Measurements from ENCODE around the gene PID1. TPM values are rescaled to one million over a fixed set of nuclear protein-coding genes. Genes with fewer than 3 reads are reported as not detected.
"Not testable (repeated sequence)": the region's sequence is repeated elsewhere in the genome, so short reads cannot be mapped to it uniquely, and the experiment has no call there.

PID1 gene
- total RNA-seq, 1 donor from 2014 or later, result not detected

GRCh38 chr2:229193281-229193680 lies 77.8 kb downstream of the PID1 start:
- H3K27me3 Mint-ChIP-seq, result no peaks in the 10 kb centered on the region
- intact Hi-C loops (cut with micrococcal nuclease), result no loop called here
- TF ChIP-seq, protein P1, sequence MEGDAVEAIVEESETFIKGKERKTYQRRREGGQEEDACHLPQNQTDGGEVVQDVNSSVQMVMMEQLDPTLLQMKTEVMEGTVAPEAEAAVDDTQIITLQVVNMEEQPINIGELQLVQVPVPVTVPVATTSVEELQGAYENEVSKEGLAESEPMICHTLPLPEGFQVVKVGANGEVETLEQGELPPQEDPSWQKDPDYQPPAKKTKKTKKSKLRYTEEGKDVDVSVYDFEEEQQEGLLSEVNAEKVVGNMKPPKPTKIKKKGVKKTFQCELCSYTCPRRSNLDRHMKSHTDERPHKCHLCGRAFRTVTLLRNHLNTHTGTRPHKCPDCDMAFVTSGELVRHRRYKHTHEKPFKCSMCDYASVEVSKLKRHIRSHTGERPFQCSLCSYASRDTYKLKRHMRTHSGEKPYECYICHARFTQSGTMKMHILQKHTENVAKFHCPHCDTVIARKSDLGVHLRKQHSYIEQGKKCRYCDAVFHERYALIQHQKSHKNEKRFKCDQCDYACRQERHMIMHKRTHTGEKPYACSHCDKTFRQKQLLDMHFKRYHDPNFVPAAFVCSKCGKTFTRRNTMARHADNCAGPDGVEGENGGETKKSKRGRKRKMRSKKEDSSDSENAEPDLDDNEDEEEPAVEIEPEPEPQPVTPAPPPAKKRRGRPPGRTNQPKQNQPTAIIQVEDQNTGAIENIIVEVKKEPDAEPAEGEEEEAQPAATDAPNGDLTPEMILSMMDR (IDR thresholded peaks at IDR 0.05), result no peak
- H3K4me3 Mint-ChIP-seq, result no peak overlapping the region
- ATAC-seq (ENCODE audit: low read depth), result no peak
- H3K27ac Mint-ChIP-seq, result no peak overlapping the region
- no peaks in the 10 kb centered on the region for H3K36me3 Mint-ChIP-seq (ENCODE audit: low read depth)
- no peak for DNase-seq
- ChIA-PET CTCF (no interaction called here), POLR2A (no interaction called here)
- H3K9me3 Mint-ChIP-seq, result no peaks in the 10 kb centered on the region
- H3K4me1 Mint-ChIP-seq, result no peaks in the 10 kb centered on the region

- no peaks in the 10 kb centered on the region for H3K27me3 Mint-ChIP-seq
- no peak overlapping the region for H3K27ac Mint-ChIP-seq
- no peak overlapping the region for H3K4me3 Mint-ChIP-seq
- ATAC-seq (ENCODE audit: low read depth), result no peak
- ChIA-PET POLR2A (no interaction called here), CTCF (no interaction called here)
- H3K36me3 Mint-ChIP-seq (ENCODE audit: low read depth), result no peaks in the 10 kb centered on the region
- intact Hi-C loops (cut with micrococcal nuclease), result no loop called here
- no peaks in the 10 kb centered on the region for H3K4me1 Mint-ChIP-seq
- no peak for DNase-seq
- H3K9me3 Mint-ChIP-seq, result peaks cover 16% of the 10 kb centered on the region
- TF ChIP-seq, protein P1 (IDR thresholded peaks at IDR 0.05), result no peak
These were observed 79.7 kb downstream of the PID1 start for GRCh38 chr2:229191413-229191812.

DNA sequence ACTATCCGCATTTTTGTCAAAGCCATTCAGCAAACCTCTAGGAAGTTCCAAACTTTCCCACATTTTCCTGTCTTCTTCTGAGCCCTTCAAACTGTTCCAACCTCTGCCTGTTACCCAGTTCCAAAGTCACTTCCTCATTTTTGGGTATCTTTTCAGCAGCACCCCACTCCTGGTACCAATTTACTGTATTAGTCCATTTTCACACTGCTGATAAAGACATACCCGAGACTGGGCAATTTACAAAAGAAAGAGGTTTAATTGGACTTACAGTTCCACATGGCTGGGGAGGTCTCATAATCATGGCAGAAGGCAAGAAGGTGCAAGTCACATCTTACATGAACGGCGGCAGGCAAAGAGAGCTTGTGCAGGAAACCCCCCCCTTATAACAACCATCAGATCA lies 84.0 kb downstream of the PID1 start:
- H3K36me3 Mint-ChIP-seq (ENCODE audit: low read depth); POLR2A ChIA-PET; H3K4me1 Mint-ChIP-seq; H3K27me3 Mint-ChIP-seq; CTCF ChIA-PET; ATAC-seq (ENCODE audit: low read depth); H3K4me3 Mint-ChIP-seq; intact Hi-C loops (cut with micrococcal nuclease); DNase-seq; H3K27ac Mint-ChIP-seq: not testable (repeated sequence)
- peaks cover 16% of the 10 kb centered on the region for H3K9me3 Mint-ChIP-seq

DNA sequence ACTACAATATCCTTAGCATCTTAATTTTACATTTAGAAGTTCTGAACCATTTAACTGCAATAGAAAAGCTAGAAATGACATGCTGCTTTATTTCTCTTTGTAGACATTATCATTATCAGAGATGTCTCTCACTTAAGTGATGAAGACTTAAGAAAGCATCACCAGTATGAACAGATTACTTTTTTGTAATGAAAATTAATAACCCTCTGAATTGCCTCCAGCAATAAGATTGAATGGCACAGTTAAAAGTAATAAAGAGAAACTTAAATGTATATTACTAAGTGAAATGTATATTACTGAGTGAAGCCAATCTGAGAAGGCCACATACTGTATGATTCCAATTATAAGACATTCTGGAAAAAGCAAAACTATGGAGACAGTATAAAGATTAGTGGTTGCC lies 89.4 kb downstream of the PID1 start:
- intact Hi-C loops (cut with micrococcal nuclease), result no loop called here
- no peak overlapping the region for H3K27ac Mint-ChIP-seq
- TF ChIP-seq, protein P1 (IDR thresholded peaks at IDR 0.05), result no peak
- ChIA-PET POLR2A (no interaction called here), CTCF (no interaction called here)
- no peak for DNase-seq
- H3K4me3 Mint-ChIP-seq, result no peak overlapping the region
- no peak for ATAC-seq (ENCODE audit: low read depth)
- no peaks in the 10 kb centered on the region for H3K27me3 Mint-ChIP-seq
- H3K9me3 Mint-ChIP-seq, result peaks cover 4% of the 10 kb centered on the region
- no peaks in the 10 kb centered on the region for H3K4me1 Mint-ChIP-seq
- no peaks in the 10 kb centered on the region for H3K36me3 Mint-ChIP-seq (ENCODE audit: low read depth)

DNA sequence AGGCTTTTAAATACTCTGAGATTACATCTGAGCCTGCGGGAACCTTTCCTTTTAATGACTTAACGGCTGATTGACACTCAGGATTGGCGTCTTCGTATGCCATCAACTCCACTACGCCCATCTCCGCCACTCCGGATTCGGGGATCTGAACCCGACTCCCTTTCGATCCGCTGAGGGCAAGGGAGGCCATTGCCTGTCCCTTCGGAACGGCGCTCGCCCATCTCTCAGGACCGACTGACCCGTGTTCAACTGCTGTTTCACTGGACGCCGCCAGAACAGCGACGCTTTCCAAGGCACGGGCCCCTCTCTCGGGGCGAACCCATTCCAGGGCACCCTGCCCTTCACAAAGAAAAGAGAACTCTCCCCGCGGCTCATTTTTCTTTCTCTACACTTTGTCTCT lies 90.4 kb downstream of the PID1 start:
- peaks cover 2% of the 10 kb centered on the region for H3K9me3 Mint-ChIP-seq
- DNase-seq (no peak), ATAC-seq (ENCODE audit: low read depth) (no peak)
- no peaks in the 10 kb centered on the region for H3K27me3 Mint-ChIP-seq
- no peaks in the 10 kb centered on the region for H3K4me1 Mint-ChIP-seq
- TF ChIP-seq, protein P1 (IDR thresholded peaks at IDR 0.05), result no peak
- H3K36me3 Mint-ChIP-seq (ENCODE audit: low read depth), result no peaks in the 10 kb centered on the region
- ChIA-PET POLR2A (no interaction called here), CTCF (no interaction called here)
- intact Hi-C loops (cut with micrococcal nuclease), result no loop called here
- H3K4me3 Mint-ChIP-seq, result no peak overlapping the region
- no peak overlapping the region for H3K27ac Mint-ChIP-seq

DNA sequence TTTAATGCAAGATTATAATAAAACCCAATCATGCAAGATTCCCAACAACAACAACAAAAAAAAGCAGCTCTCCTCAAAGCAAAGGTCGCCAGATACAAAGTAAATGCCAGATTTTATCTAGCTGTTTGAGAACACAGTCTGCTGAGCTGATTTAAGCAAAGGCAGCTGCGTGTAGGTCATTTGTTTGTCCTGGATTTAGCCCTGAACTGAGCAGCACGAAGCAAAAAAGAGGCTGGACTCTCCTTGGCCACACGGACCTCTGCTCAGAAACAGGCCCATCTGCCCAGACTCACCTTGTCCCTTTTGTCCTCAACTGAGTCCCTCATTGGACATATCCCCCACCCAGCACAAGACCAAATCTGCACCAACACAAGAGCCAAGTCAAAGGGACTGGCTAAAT lies 91.5 kb downstream of the PID1 start:
- Mint-ChIP-seq H3K27me3 (no peaks in the 10 kb centered on the region), H3K4me3 (no peak overlapping the region), H3K9me3 (peaks cover 2% of the 10 kb centered on the region), H3K4me1 (no peaks in the 10 kb centered on the region), H3K27ac (no peak overlapping the region), H3K36me3 (ENCODE audit: low read depth) (no peaks in the 10 kb centered on the region)
- POLR2A ChIA-PET, result no interaction called here
- CTCF ChIA-PET, result no interaction called here
- no peak for DNase-seq
- TF ChIP-seq, protein P1 (IDR thresholded peaks at IDR 0.05), result no peak
- no peak for ATAC-seq (ENCODE audit: low read depth)
- intact Hi-C loops (cut with micrococcal nuclease), result no loop called here

All from activated B cell treated with CpG ODN at 0.5 μM for 24 hours (primary cell).